ENCODE data around the gene SLC22A8. TPM values are rescaled to one million over a fixed set of nuclear protein-coding genes. Genes with fewer than 3 reads are reported as not detected.
"Not testable (repeated sequence)": the region's sequence is repeated elsewhere in the genome, so short reads cannot be mapped to it uniquely, and the experiment has no call there.

The SLC22A8 gene
- not detected for total RNA-seq

- ChIA-PET CTCF (interaction anchor here (1.2 kb wide), 2 partner anchors 8 to 110 kb away, joined by 3 to 5 read pairs; no protein-coding TSS in a partner anchor), POLR2A (no interaction called here)
Observed at GRCh38 chr11:63015521-63016215, at the start of gene SLC22A8. SLC22A8 (minus strand) TSS chr11:63015841; CDS start chr11:63014958, 883 bp downstream.

- POLR2A ChIA-PET, CTCF ChIA-PET: not testable (repeated sequence)
Observed at GRCh38 chr11:63046203-63046602, 30.6 kb upstream of the SLC22A8 start.

- CTCF ChIA-PET, result no interaction called here
- POLR2A ChIA-PET, result no interaction called here
Observed at GRCh38 chr11:63042596-63042995, 27.0 kb upstream of the SLC22A8 start.

- ChIA-PET CTCF (no interaction called here), POLR2A (no interaction called here)
Observed at GRCh38 chr11:63032457-63032856, 16.8 kb upstream of the SLC22A8 start.

GRCh38 chr11:63023841-63024648 is 8.4 kb upstream of the SLC22A8 start:
- CTCF ChIA-PET, result interaction anchor here (0.6 to 7.0 kb wide), 13 partner anchors 9 to 226 kb away, joined by 3 to 170 read pairs (median 5); partner anchors contain the start of gene SLC22A8
- POLR2A ChIA-PET, result no interaction called here

- ChIA-PET POLR2A (no interaction called here), CTCF (interaction anchor here (0.6 to 7.0 kb wide), 13 partner anchors 8 to 226 kb away, joined by 3 to 170 read pairs (median 5); partner anchors contain the start of gene SLC22A8)
Observed at GRCh38 chr11:63023222-63023814, 7.7 kb upstream of the SLC22A8 start.

- ChIA-PET POLR2A (no interaction called here), CTCF (interaction anchor here (0.6 to 7.0 kb wide), 4 partner anchors 28 to 117 kb away, joined by 4 to 170 read pairs (median 6); no protein-coding TSS in a partner anchor)
Observed at GRCh38 chr11:63022441-63022840, 6.8 kb upstream of the SLC22A8 start.

GRCh38 chr11:63020671-63021291 is 5.1 kb upstream of the SLC22A8 start:
- CTCF ChIA-PET, result interaction anchor here (0.6 to 7.0 kb wide), 7 partner anchors 11 to 341 kb away, joined by 3 to 170 read pairs (median 3); no protein-coding TSS in a partner anchor

GRCh38 chr11:63019506-63019905 is 3.9 kb upstream of the SLC22A8 start:
- ChIA-PET CTCF (interaction anchor here (7.0 kb wide), 1 partner anchor 114 kb away, joined by 170 read pairs; no protein-coding TSS in a partner anchor), POLR2A (no interaction called here)

More at GRCh38 chr11:63020671-63021291, 5.1 kb upstream of the SLC22A8 start:
- POLR2A ChIA-PET, result no interaction called here

GRCh38 chr11:63017306-63017974 is 1.8 kb upstream of the SLC22A8 start:
- POLR2A ChIA-PET, result no interaction called here
- CTCF ChIA-PET, result interaction anchor here (1.2 kb wide), 1 partner anchor 110 kb away, joined by 3 read pairs; no protein-coding TSS in a partner anchor

- POLR2A ChIA-PET, result no interaction called here
- CTCF ChIA-PET, result no interaction called here
Observed at GRCh38 chr11:63014408-63015055, 1.1 kb downstream of the SLC22A8 start.

- POLR2A ChIA-PET, result interaction anchor here (0.5 kb wide), 1 partner anchor 777 kb away, joined by 4 read pairs; no protein-coding TSS in a partner anchor
Observed at GRCh38 chr11:63012839-63013238, 2.8 kb downstream of the SLC22A8 start.

GRCh38 chr11:63012430-63012829 is 3.2 kb downstream of the SLC22A8 start:
- CTCF ChIA-PET, result interaction anchor here (3.4 kb wide), 1 partner anchor 106 kb away, joined by 15 read pairs; no protein-coding TSS in a partner anchor
- POLR2A ChIA-PET, result no interaction called here

More at GRCh38 chr11:63012839-63013238, 2.8 kb downstream of the SLC22A8 start:
- CTCF ChIA-PET, result no interaction called here

- ChIA-PET POLR2A (no interaction called here), CTCF (interaction anchor here (3.4 kb wide), 1 partner anchor 105 kb away, joined by 15 read pairs; no protein-coding TSS in a partner anchor)
Observed at GRCh38 chr11:63010934-63011439, 4.7 kb downstream of the SLC22A8 start.

GRCh38 chr11:63007920-63008319 is 7.7 kb downstream of the SLC22A8 start:
- ChIA-PET CTCF (interaction anchor here (1.1 to 1.8 kb wide), 2 partner anchors 12 to 102 kb away, joined by 3 to 5 read pairs; no protein-coding TSS in a partner anchor), POLR2A (no interaction called here)

- POLR2A ChIA-PET, result no interaction called here
Observed at GRCh38 chr11:63001456-63001855, 14.2 kb downstream of the SLC22A8 start.

GRCh38 chr11:62999649-63000048 is 16.0 kb downstream of the SLC22A8 start:
- CTCF ChIA-PET, result interaction anchor here (1.4 kb wide), 1 partner anchor 94 kb away, joined by 5 read pairs; no protein-coding TSS in a partner anchor
- POLR2A ChIA-PET, result no interaction called here

More at GRCh38 chr11:63001456-63001855, 14.2 kb downstream of the SLC22A8 start:
- CTCF ChIA-PET, result interaction anchor here (1.4 kb wide), 1 partner anchor 22 kb away, joined by 3 read pairs; no protein-coding TSS in a partner anchor

- POLR2A ChIA-PET, result no interaction called here
- CTCF ChIA-PET, result no interaction called here
Observed at GRCh38 chr11:62999156-62999555, 16.5 kb downstream of the SLC22A8 start.

All from activated CD8-positive, alpha-beta memory T cell treated with anti-CD3 and anti-CD28 coated beads for 36 hours (primary cell).